Stimulated activated CD8-positive, alpha-beta memory T cell treated with anti-CD3 and anti-CD28 coated beads, Interleukin-7, amount 100 ng/mL, for 24 hours (primary cell): Measurements from ENCODE around the gene AGER.
"Not testable (repeated sequence)": the region's sequence is repeated elsewhere in the genome, so short reads cannot be mapped to it uniquely, and the experiment has no call there.

Experiments used
- DNase-seq: peaks from one replicate; pipeline ENCODE4 v3.0.0-alpha.2; 2020; ENCODE audit warnings: low read depth

Gene AGER

DNA sequence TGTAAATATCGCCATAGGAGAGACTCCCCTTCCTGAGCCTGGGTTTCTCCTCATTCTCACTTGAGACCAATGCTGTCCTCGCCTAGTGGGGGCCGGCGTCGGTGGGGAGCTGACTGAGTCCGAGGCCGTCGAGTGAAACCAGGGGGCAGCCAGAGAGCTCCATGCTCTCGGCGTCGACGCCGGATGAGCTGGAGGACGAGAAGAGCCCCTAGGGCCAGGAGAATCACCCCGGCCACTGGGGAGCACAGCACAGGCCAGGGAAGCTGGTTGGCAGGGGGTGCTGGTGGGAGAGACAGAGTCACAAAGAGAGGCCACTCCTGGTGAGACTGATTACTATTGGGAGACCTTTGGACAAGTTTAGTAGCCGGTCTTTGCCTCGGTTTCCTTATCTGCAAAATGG is 14.8 kb upstream of the AGER start:
- DNase-seq: no peak

DNA sequence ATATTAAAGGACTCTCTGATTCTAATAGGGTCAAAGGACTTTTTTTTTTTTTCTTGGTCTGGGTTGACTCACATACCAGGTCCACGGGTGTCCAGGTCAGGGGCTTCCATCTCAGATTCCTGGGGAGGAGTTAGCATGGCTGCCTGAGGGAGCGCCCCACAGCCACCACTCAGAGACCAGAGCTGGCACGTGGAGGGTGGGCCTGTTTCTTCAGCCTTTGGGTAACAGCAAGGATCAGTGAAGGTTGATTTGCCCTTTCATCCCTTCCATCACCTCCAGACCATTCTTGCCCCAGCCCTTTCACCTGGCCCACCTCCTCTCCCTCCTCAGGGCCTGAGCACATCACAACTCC is 14.3 kb upstream of the AGER start:
- no peak for DNase-seq

DNA sequence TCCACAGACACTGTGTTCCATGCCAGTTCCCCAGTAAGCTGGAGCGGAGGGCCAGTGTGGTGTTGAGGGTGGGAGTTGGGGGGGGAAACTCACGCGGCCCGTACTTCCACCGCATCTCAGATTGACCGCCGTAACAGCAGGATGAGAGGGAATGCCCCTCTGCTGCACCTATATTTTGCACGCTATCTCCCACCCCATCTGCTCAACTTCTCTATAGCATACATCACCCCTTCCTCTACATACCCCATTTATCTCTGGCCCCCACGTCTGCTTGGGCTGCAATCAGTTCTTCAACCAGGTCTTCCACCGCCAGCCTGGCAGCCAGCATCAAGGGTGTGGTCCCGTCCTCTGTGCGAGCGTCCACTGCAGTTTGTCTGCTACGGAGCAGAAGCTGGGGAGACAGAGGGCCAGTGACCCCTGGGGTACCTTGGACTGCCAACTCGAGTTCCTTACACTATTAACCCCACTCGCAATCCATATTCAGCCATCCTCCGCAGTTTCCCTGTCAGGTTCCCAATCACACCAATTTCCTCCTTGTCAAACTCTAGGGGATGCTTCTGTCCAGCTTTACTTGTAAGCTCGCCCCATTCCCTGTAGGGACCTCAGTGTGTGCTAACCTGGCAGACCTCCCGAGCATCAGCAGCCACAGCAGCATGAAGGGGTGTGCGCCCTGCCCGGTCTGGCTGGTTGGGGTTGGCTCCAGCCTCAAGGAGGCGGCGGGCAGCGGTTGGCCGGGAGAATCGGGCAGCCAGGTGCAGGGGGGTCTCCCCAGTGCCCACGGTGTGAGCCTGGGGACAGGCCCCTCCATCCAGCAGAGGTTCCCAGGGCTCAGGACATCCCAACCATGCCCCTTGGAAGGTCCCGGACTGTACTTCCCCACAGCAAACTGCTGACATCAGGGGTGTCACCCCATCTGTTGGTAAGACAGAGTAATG is 12.9 kb upstream of the AGER start:
- no peak for DNase-seq

DNA sequence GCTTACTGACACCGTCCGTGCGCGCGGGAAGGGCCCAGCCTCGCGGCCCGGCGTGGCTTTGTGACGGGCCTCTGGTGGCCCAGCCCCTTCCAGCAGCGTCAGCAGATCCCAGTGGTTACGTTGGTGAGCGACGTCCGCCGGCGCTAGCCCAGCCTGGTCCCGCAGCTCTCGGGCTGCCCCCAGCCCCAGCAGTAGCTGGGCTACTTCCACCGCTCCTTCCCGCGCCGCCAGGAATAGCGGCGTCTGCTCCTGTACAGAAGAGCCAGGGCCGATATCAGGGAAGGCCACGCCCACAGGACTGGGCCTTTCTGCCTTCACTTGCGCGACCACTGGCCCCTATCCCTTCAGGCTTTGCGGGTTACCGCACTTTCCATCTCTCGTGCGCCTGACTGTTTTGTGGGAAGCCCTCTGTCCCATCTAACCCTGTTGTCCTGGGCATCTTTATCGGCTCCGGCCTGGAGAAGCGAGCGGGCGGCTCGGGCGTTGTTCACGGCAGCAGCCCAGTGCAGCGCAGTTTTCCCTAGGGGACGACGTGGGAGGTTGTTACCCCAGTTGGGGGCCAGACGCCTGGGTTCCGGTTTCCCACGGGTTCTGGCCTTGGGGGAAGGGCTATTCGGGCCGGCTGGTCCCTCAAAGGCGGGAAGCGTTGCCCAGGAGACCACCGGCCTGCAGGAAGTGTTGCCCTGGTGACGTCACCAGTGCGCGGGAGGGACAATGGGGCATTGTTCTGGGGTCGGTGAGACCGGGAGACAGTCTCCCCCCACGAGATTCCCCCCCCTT is 12.0 kb upstream of the AGER start:
- peak; percentile 44 for DNase-seq

DNA sequence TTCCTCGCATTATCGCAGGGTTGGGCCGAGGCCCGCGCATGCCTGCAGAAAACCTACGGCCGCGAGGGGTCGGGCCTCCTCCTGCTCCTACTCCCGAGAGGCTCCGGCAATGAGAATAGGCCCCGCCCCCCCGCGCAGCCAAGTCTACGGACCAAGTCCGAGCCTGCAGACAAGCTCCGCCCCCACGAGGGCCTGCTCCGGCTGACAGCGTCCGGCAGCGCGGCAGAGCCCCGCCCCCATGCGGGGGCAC is 11.5 kb upstream of the AGER start:
- peak; percentile 100 for DNase-seq

DNA sequence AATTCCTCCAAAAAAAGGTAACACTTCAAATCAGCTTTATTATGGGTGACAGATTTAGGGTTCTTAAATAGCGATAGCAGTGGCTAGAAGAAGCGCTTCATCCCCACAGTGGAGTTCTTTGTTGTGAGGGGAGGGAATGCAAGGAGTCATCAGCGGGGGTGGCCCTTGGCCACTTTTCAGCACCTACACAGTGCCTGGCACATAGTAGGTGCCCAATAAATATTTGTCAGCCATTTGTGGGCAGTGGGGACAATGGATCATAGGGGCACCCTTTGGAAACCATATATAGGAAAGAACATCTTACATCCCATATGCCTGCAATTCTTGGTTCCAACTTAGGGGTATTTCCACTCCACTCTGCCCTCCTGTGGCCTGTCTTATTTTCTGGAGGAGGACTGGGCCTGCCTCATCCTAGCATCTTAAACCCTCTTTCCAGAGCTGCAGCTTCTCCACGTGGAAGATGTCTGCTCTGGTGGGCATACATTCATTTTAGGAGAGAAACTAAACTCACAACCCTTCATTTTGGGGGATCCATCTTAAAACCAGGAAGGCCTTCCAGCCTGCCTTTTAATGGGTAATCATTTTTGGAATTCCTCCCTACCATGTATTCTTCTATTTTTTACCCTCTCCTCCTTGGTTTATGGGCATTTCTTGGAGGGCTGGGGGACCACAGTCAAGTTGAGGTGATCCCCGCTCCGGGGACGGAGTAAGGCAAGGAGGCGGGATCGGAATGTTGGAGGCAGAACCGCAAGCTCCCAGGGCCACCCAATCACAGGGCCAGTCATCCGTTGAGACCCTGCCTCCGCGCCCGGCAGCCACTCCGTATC is 11.0 kb upstream of the AGER start:
- no peak for DNase-seq

DNA sequence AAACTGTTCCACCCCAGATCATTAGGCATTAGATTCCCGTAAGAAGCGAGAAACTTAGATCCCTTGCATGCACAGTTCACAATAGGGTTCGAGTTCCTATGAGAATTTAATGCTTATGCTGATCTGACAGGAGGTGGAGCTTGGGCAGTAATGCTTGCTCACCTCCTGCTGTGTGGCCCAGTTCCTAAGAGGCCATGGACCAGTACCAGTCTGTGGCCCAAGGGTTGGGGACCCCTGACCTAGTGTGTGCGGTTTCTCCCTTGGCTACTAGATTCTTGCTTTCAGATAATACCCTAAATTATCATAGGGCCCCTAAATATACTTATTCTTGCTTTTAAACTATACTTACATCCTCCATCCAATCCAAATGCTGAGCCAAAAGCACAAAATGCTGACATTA is 10.3 kb upstream of the AGER start:
- no peak for DNase-seq

DNA sequence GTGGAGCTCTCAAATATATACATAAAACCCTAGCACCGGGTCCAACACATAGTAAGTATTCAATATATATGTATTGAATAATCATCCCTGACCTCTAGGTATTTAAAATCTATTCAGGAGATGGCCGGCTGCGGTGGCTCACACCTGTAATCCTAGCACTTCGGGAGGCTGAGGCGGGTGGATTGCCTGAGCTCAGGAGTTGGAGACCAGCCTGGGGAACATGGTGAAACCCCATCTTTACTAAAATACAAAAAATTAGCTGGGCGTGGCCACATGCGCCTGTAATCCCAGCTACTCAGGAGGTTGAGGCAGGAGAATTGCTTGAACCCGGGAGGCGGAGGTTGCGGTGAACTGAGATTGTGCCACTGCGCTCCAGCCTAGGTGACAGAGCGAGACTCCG is 9.0 kb upstream of the AGER start:
- not testable (repeated sequence) for DNase-seq

DNA sequence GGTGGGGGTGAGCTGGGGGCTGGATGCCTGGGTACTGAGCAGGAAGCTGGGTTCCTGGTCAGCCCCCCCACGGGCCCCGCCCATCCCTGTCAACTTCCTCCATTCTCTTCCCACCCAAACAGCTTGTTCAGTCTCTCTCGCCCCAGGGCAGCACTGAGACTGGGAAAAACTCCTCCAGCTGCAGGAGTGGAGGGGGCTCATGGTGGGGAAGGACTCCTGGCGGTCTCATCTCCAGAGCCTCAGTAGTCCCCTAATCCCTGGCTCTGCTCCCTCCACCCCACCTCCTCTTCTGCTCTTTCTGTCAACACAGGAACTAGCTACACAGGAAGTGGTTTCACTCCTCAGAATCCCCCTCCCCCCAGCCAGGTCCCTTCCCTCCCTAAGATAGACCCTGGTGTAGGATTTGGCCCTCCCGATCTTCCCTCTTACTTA is 8.6 kb upstream of the AGER start, which contains the start of gene GPSM3:
Gene GPSM3, minus strand, starts transcription at position 36 of the 432 bp plus-strand sequence. CDS start 130 bp downstream, outside the sequence.
- DNase-seq: no peak

DNA sequence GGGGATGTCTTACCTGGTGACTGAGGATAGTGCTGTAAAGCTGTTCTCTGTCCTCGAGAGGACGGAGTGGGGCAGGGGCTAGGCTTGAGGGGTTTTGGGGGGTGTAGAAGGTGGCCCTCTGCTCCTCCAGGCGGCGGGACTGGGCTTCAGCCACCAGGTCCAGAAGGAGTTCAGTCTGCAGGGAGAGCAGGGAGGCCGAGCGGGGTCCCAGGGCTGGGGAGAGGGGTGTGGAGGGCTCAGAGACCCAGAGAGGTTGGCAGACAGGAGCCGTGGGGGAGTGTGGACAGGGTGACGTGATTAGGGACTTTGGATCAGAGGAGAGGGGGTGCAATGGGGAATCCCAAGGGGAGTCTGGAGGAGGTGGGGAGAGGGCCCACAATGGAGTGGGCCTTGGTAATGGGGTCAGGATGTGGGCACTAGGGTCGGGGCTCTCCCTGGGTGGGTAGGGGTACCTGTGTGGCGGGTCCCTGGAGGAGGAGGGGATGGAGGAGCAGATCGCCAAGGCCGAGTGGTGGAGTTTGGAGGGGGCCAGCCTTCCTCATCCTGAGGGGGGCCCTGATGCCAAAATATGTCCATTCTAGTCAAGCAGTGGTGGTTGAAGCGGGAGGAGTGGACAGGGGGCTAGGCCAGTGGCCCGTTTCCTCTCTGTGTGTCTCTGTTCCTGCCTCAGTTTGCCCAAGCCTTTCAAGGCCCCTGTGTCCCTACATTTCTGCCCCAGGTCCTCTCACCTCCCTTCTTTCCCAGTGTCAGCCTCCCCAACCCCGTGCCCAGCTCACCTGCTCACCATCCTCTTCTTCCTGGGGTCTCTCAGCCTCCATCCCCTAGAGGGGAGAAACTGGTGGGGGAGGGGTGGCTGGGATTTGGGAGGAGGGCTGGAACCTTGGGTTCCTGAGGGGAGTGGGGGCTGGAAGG is 7.9 kb upstream of the AGER start:
- no peak for DNase-seq

DNA sequence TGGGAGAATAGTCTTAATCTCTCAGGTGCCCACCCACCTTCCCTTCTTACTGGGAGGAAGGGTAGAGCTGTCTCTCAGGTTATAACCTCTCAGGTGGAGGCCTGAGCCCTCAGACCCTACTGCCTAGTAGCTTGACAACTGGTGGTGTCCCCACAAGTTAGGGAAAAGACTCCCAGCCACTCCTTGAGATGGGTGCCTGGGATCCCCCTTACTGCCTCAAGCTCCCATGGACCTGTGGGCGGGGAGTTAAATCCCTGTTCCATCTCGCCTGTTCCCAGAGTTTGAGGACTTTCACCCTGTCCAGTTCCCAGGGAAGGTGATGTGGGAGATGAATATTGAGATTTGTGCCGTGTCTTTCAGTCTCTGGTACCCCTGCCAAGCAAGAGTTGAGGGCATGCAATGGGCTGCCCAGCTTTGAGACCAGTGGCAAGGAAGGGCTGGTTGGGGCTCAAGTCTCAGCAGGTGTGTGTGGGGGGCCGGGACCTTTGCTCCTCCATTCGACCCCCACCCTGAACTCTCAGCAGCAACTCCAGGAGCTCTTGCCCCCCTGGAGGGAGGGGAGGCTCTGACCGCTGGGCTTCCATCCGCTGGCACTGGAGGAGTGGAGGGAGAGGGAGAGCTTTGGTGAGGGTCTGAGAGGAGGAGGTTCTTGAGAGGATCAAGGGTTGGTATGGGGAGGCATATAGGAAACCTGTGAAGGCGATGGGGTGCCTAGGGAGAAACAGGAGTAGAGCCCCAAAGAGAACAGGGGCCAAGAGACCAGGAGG is 7.0 kb upstream of the AGER start:
- no peak for DNase-seq

DNA sequence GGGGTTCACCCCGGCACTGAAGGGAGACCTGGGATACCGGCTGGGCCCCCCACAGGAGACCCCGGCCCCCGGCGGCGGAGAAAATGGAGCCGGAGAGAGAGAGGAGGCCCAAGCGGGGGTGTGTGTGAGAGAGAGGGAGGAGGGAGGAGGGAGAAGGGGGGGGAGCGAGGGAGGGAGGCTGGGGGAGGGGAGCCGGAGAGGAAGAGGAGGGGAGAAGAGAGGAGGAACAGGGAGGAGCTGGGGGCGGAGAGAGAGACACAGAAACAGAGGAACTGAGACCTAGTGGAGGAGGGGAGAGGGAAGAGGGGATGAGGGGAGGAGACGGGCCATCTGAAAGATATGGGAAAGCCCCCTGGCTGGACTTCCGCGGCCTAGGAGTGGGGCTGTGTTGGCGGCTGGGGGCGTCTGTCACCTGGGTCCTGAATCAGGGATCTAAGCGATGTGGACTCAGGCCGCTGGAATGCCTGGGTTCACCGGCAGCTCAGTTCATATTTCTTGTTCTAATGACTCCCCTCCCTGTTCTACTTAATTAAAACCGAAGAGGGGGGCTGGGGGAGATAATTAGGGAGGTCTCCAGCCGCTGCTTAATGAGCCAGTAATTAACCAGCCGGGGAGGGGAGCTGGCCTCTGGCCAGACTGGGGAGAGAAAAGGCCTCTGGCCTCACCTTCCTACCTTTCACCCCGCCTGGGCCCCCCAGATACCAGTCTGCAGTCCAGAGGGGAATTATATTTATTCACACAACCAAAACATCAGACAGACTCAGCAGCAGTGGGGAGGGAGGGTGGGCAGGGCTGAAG is 6.2 kb upstream of the AGER start, which contains the start of gene PBX2:
Gene PBX2, minus strand, starts transcription at position 149 of the 798 bp plus-strand sequence. CDS start 287 bp downstream, outside the sequence.
- peak; percentile 66 for DNase-seq

DNA sequence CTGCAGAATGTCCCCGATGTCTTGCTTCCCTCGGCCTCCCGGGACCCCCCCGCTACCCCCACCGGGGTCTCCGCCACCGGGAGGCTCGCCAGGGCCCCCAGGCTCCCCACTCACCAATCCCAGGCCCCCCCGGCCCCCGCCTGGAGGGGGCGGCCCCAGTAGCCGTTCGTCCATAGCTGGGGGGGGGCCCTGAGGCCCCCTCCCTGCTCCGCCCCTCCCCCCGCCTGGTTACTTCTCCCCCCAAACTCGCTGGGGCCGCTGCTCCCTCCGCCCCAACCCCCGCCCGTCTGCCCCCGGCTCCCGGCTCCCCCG is 5.6 kb upstream of the AGER start:
- DNase-seq: no peak

DNA sequence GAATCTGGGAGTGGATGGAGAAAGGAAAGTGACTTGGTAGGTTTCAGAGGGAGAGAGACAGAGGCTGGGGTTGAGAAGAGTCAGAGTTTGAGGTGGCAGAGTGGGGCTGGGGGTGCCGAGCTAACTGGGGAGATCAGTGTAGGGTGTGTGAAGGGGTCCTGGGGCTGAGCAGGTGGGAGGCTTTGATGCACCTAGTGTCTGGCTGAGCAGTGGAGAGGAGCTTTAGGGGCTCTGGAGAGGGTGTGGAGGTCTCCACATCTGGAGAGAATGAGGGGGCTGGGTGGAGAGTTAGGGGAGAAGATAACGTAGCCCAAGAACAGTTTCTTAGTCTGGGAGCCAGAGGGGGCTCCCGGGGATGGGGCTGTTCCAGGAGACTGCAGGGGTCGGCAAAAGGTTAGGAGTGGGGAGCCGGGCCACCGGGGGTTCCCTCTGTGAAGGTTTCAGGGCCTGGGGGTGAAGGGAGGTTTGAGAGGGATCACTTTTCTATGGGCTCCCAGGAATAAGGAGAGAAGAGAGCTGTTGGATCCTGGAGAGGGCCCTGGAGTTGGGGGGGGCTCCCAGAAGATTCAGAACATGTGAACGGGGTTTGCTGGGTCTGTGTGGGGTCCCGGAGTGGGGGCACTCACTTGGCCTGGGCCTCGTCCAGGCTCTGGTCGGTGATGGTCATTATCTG is 5.2 kb upstream of the AGER start:
- DNase-seq: no peak

DNA sequence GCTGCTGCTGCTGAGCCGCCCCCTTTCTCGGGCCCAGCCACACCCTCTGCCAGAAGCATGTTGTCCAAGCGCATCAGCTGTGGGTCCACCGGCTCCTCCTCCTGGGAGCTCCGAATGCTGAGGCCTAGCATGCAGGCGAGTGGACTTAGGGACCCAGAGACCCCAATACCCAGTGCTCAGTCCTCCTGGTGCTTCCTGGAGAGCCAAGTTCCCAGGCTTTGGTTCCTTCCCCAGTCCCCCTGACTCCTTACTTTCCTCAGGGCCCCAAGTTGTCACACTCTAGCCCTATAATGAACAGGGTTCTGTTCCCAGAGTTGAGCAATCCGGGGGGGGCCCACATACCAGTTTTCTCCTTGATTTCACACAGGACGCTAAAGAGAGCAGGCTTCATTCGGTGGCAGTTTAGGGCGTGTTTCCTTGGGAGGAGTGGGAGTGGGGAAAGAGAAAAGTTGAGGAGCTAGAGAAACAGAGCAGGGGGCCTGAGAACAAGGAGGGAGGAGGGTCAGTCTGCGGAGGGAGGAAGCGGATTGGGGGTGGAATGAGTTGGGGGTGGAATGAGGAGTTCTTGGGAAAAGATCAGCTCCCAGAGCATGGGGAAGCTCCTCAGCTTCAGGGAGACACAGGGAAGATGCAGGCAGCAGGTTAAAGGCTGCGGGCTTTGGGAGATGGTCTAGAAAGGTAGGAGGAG is 4.5 kb upstream of the AGER start:
- DNase-seq: no peak

DNA sequence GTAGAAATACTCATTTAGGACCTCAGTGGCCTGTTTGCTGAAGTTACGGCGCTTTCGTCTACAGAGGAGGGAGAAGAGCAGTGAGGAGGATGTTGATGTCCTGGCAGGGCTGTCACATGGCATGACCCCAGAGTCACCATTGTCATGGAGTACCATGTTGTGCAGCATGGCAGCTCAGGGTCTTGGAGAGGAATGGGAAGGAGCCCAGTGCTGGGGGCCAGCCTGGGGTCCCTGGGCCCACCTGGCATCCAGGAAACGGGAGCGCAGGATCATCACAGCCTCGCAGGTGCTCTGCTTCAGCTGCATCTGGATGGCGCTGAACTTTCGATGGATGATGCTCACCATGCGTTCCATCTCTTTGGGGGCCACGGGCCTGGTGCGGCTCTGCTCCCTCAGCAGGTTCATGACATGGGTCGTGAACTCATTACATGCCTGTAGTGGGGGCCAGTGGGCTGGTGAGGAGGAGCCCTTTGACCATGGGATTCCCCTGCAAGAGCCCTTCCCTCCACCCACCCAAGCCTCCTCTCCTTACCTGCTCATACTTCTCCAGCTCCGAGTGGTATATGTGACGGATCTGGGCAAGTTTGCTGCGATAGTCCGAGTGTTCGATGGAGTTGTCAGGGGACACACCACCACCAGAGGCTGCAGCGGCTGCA is 3.8 kb upstream of the AGER start:
- not testable (repeated sequence) for DNase-seq

DNA sequence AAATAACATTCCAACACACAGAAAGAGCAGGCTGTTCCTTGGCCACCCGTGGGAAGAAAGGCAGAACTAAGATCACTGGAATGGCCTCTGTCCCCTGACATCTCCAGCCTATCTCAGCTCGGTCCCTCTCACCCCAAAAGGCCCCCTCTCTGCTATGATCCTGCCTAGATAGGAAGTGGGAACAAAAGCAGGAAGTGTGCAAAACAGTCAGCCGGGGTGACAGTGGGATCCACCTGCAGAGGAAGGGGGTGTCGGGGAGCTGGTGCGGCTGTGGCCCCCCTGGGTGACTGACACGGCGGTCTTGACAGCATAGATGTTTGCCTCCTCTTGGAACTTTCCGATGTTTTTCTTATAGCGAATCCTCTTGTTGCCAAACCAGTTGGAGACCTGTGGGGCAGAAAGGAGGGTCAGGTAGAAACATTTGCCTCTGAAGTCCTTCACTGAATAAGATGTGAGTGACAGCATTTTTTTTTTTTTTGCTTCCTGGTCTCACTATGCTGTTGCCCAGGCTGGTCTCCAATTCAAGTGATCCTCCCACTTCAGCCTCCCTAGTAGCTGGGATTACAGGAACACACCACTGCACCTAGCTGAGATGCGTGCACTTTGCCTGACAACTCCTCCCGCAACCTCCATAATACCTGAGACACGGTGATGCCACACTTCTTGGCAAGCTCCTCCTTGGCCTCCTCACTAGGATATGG is 3.1 kb upstream of the AGER start:
- DNase-seq: no peak
